NCI-H146 treated with DMSO at 0.1 percent for 48 hours (cell line): ENCODE measurements around the gene CWC15.
"Not testable (repeated sequence)": the region's sequence is repeated elsewhere in the genome, so short reads cannot be mapped to it uniquely, and the experiment has no call there.

ENCODE experiments used
- DNase-seq: peaks from one replicate; lab custom pipeline; 2025; ENCODE audit not compliant: unreplicated experiment; lab: John Stamatoyannopoulos, UW

Gene CWC15

DNA sequence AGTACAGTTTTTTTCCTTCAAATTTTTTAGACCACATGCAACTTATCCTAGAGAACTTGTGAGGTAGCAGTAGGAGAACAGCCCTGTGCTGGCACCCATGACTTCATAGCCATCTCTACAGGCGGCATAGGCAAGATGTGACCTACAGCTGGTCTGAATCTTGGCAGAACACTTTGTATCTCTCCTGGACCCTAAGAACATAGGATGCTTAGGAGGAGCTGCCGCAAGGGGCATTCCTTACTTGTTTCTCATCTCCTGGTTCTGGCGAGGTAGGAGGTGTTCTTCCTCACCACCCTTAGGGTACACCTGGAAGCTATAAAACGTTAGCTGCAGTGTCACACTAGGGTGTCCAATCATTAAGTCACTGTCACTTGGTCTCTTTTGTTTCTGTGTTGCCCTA, 16.4 kb downstream of the CWC15 start:
- DNase-seq = no peak

DNA sequence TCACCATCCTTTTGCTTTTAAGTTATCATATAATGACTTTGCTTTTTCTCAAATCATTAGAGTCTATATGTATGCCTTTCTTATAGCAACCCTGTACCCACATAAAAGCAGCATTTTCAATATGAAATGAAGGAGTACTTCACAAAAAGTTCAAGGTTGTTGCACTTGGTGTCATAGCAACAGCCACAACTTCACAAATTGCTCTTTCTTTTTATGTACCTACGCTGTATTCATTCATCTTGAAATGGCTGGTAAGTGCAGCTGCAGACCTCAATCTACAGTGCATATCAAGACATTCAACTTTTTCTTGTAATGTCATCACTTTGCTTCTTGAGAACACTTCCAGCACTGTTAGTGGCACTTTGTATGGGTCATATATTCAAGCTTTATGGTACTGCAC, 18.6 kb downstream of the CWC15 start:
- DNase-seq = no peak

DNA sequence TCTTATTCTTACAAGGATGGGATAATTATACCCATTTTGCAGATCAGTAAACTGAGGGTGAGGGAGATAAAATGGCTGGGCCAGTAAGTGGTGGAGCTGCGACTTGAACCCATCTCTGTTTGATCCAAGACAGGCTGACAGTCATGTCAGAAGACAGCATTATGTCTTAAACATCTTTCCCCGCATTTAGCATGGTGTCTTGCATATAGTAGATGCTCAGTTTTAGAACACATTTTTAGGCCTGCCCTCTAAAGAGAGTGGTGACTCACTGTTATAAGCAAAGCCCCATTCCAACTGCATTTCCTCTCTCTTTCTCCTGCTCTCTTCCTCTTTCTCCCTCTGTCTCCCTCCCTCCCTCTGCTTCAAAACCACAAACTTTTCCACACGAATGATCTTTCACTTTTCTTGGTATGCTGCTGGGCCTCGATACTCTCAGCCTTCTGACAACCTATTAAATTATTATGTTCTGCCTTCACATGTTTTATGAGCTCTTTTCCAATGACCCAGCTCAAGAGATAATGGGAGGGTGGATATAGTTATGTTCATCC, 25.2 kb downstream of the CWC15 start:
- no peak for DNase-seq

DNA sequence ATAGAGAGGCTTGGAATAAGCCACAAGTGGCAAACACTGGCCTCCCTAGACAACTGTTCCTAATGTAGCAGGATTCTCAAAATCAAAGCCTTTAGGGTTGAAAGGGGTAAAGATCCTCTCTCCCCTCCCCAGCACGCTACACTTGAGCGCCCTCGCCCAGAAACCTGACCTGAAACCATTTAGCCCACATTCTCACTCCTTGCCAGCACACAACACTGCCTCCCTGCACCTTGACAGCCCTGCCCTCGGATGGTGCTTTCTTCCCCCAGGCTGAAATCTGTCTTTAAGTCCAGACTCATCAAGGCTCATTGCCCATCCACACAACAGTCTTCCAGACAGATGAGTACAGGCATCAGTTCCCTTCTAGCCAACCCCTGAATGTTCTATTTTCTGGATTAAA, 26.5 kb downstream of the CWC15 start:
- DNase-seq = no peak

DNA sequence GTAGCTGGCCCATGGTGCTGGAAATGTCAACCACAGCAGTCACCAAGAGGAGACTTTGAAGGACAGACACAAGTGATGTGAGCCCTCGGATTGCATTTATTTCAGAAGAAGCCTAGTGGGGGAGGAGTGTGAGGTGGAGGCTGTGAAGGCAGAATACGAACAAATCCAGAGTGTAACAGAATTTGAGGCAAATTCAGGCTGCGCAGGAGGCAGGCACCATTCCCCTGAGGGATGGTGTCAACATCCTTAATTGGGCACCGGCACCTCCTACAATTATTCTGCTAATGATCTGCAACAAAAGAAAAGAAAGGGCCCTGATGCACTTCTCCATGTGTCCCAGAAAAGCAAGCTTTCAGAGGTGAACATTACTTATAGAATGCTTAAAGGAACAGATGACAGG, 32.2 kb downstream of the CWC15 start:
- no peak for DNase-seq

DNA sequence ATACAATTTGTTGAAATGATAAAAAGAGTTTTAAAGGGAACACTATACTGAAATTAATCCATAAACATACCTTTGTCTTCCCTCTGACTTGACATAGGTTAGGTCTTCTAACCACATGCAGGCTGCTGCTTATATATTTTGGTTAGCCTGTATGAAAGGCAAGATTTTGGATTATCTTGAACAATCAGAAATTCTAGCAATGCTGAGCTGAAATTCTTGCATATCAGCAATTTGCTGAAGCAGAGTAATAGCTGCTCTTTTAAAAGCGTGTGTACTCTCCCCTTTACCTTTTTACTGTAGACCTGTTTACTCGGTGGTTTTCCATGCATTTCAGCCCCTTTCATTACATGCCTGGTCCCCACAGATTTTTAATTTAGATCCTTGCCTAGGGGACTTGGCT, 34.0 kb downstream of the CWC15 start:
- no peak for DNase-seq

DNA sequence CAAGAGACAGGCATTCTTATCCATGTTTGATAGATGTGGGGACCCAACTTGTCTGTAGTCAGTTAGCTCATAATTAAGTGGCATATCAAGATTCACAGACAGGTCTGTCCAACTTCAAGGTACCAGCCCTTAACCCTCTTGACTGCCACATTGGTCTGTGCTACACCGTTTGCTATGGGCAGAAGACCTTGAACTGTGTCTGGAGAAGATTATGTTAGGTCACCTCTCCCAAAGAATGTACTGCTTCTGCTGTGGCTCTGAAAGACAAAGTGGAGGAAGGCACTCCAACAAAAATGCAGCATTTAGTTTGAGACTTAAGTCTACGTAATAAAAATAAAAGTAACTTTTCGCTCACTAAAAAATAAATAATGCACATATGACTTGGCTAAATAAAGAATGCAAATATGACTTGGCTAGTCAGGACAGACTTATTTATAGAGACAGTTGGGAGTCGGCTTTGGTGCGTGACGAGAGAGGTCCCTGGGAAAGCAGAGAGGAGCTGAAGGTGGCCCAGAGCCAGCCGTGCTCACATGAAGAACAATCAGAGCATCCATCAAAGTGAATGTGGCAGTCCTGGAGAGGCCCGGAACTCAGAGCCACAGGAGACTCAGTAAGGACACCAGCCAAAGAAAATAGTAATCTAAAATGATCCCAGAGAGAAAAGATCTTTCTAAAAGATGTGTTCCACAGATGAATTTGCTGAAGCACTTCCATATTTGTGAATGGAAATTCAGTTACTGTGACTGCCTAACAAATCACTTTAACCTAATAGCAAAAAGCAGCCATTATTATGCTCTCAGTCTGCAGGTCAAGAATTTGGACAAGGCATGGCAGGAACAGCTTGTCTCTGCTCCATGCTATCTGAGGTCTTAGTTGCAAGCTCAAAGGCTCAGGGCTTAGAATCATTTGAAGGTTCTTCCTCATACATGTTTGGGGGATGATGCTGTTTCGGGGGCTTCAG, 35.0 kb downstream of the CWC15 start:
- DNase-seq = no peak

DNA sequence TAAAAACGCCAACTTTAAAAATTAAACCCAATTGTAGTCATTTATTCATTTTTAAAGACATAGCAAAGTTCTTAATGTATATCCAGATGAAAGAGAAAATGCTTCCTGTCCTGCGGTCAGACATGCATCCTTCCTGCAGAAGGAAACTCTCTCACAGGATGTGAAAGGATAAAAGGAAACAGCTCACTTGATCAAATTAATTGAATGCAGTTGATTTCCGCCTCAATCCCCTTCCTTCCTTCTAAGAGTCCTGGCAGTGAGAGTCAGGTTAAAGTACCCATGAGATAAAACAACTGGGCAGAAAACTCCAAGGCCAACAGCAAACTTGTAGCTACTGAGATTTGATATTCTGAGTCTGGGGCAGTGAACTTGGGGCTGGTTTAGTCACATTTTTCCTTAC, 38.5 kb downstream of the CWC15 start:
- DNase-seq = no peak

DNA sequence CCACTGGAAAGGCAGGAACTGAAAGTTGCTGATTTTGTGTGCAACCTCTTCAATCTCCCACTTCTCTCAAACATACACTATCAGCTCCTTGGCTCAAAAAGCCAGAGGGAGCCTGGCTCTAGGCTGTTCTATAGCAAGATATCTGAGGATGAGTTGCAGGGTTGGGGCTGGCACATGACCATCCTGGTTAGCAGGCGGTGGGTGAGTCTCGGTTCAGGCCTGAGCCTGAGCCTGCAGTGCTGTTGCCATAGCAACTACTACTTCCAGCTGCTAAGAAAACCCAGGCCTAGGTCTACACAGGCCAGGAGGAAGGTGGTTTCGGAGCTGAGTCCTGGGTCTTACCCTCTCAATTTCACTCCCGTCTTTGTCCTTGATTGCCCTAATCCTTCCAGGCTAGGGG, 39.0 kb downstream of the CWC15 start:
- DNase-seq = no peak

DNA sequence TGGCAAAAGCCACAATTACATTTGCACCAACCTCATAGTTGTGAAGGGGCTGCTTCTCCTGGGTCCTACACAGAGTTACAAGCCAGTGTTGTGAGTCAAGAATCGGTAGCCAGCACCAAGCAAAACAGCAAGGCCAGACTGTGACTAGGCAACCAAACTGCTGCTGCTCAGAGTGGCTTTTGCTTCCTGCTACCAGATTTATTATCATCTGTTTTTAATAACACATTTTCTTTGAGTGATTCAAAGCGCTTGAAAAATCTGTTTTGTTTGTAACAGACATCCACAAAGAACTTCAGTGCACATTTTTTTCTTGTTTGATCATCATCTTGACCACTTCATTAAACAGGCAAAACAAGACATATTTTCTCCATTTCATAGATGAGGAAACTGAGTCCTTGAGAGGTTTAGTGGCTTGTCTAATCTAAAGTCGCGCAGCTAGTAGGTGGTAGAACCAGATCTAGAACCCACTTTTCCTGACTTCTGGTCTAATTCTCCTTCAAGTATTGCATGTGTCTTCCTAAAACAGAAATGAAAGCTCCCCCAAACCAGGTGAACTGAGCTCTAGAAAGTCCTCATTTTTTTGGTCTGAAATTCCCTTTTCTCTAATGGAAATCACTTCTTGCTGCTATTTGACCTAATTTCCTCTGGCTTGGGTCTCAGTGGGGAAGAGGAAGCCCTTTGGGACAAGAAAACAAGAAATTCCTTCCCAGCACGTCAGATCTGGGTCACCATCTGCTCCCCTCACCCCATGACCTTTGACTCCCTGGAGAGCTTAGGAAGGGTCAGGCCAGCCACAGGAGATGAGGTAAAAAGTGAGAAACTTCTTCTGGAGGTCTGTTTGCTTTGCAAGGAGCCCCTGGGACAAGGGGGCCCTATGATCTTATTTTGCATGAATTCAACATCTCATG, 39.9 kb downstream of the CWC15 start:
- DNase-seq = no peak

DNA sequence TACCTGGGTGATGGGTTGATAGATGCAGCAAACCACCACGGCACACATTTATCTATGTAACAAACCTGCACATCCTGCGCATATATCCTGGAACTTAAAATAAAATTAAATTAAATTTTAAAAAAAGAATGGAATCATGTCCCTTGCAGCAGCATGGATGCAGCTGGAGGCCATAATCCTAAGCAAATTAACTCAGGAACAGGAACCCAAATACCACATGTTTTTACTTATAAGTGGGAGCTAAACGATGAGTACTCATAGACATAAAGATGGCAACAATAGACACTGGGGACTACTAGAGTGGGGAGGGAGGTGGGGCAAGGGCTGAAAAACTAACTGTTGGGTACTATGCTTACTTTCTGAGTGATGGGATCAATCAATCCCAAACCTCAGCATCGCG, 40.9 kb downstream of the CWC15 start:
- DNase-seq = no peak

DNA sequence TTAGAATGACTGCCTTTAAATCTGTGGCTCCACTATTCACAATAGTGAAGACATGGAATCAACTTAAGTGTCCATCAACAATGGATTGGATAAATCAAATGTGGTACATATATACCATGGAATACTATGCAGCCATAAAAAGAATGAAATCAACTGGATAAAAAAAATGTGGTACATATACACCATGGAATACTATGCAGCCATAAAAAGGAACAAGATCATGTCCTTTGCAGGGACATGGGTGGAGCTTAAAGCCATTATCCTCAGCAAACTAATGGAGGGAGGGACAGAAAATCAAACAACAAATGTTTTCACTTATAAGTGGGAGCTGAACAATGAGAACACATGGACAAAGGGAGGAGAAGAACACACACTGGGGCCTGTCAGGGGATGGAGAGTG, 41.3 kb downstream of the CWC15 start:
- DNase-seq = not testable (repeated sequence)

DNA sequence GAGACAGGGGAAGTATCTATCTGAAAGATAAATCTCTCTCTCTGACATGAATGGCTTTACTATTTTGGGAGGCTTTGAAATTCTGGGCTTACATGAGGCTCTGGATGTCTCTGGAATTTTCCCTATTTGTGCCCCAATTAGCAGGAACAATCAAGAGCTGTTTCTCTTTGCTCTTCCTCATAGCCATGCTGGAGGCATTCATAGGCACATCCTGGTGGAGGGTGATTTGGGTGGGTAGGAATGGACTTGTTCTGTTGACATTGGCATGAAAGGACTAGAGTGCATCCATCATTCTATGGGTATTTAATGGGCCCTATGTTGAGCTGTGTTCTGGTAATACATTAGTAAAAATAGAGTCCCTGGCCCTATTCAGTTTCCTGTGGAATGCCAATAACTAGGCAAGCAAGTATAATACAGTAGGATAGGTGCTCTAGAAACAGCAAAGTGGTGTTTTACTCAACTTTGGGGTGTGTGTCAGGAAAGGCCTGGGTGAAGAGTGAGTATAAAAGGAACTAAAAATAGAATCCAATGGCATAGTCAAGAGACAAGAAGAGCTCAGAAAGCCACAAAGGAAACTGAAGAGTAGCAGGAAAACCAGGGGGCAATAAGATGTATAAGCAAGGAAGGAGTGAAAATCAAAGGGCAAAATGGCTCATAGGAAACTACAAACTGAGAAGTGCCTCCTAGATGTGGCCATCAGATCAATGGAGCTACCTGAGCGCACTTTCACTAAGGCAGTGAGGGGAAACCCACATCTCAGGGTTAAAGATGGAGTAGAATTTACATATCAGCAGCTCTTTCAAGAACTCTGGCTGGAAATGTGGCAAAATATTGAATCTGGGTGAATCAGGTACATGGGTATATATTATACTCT, 45.0 kb downstream of the CWC15 start:
- no peak for DNase-seq

DNA sequence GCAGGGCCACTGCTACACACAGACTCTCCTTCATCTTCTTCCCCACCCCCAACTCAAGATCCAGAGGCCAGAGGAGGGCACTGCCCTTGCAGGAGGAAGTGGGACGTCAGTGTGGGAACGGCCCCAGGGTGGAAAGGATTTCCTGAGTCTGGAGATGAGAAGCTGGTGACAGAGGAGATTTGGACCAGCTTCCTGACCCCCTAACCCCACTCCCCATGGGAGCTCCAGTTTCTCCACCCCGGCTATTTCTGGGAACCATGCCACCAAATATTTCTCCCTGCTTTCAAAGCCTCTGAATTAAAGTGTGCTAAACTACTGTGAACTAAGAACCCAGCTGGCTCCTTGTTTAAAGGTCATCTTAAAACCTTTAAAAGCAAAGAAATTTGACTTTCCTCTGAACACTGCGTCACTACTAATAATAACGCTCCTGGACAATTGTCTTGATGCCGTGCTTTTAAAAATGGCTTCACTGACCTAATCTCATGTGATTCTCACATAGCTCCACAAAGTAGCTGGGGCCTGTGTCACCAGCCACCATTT, 46.6 kb downstream of the CWC15 start:
- DNase-seq = no peak

DNA sequence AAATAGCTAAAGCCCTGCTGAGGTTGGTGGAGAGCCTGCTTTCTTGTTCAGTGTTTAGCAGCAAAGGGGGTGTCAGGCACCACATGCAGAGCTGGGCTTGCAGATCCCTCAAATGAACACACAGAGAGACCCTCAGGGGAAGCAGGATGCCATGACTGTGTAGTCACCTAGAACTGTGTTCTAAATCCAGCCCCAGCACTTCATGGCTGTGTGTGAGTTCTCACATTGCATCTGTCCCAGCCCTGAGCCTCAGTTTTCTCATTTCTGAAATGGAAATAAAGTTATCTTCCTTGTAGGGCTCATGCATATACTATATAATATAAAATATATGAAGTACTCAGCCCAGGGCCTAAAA, 47.1 kb downstream of the CWC15 start:
- DNase-seq = no peak

DNA sequence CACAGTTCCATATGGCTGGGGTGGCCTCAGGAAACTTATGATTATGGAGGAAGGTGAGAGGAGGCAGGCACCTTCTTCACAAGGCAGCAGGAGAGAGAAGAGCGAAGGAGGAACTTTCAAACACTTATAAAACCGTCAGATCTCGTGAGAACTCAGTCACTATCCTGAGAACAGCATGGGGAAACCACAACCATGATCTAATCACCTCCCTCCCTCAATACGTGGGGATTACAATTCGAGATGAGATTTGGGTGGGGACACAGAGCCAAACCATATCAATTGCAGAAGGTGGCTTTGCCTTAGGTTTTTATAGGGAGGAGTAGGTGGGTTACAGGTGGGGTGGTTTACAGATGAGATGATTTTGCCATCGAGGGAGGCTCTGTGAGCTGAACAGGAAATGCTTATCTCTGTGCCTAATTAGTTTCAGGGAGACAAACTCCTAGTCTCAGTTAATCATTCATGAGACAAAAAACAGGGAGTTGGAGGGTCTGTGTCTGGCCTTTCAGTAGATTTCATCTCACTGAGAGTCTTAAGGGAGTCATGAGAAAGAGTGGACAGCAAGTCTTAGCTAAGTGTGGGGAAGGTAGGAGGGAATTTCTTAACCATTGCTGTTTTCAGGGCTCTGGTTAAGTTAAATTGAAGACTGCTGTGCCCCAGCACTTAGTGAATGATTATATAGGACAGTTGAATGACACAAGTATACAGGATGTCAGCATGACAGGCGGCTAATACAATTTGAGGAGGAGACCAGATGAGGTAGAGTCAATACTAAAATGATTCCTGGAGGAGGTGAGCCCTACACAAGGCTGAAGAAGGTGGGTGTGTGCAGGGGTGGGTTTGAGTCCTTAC, 47.7 kb downstream of the CWC15 start:
- no peak for DNase-seq

DNA sequence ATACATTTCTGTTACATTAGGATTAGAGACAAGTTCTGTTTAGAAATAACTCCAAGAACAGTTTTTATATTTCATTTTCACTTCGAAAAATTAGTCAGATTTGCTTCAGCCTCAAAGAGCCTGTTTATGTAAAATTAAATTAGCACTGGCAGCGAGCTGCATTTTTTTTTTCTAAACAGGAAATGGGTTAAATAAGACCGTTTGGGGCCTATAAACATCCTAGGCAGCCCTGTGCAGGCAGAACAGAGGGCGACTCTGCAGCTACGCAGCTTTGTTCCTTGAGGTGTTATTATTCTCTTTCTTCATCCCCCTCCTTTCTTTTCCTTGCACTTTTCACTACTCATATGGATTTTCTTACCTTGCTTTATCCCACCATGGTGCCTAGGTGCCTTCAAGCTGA, 48.7 kb downstream of the CWC15 start:
- no peak for DNase-seq

DNA sequence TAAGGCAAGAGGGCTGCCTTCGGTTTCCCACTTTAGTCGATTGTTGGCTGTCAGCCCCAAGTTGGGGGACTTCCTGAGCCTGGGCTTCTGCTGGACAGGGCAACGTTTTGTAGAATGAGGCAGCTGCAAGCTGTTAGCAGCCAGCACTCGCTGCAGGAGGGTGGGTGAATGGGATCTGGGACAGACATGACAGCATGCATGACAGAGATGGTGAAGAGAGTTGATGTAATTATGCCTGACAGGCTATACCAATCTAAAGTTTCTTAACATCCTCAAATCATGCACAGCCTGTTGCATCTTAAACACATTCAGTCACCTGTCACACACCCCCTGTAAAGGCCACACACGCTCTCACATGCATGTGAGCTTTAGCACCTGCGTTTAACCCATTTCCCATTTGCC, 49.2 kb downstream of the CWC15 start:
- DNase-seq = no peak

DNA sequence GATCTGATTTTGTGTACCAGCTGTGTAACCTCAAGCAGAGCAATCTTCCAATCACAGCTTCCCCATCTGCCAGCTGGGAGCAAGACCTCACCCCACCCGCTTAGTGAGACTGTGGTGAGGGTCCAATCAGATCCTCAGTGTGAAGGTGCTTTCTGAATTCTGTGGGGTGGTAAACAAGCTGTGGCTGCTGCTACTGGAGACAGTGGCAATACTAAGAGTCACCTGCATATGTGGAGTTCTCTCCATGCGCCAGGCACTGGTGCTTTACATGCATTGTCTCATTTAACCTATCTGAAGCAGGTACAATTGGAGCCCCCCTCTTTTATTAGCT, 50.4 kb downstream of the CWC15 start:
- no peak for DNase-seq
